ENCODE data around the gene WASF3.

The WASF3 gene

GRCh38 chr13:26549713-26550112 lies 7.8 kb upstream of the WASF3 start:
- TF ChIP-seq CTCF (IDR thresholded peaks at IDR 0.05; ENCODE audit: unreplicated experiment in 3 of 3): no peak
- Mint-ChIP-seq H3K27ac (no peak overlapping the region), H3K36me3 (ENCODE audit: low read depth) (no peaks in the 10 kb centered on the region), H3K4me1 (no peaks in the 10 kb centered on the region), H3K4me3 (no peak overlapping the region), H3K9me3 (no peaks in the 10 kb centered on the region), H3K27me3 (ENCODE audit: low read depth) (peaks cover 27% of the 10 kb centered on the region)

GRCh38 chr13:26551255-26551860 lies 6.1 kb upstream of the WASF3 start:
- Mint-ChIP-seq H3K36me3 (ENCODE audit: low read depth) (no peaks in the 10 kb centered on the region), H3K4me3 (no peak overlapping the region), H3K9me3 (no peaks in the 10 kb centered on the region), H3K4me1 (no peaks in the 10 kb centered on the region), H3K27ac (no peak overlapping the region), H3K27me3 (ENCODE audit: low read depth) (peaks cover 37% of the 10 kb centered on the region)
- no peak for TF ChIP-seq CTCF (IDR thresholded peaks at IDR 0.05; ENCODE audit: unreplicated experiment in 3 of 3)

- TF ChIP-seq CTCF (IDR thresholded peaks at IDR 0.05; ENCODE audit: unreplicated experiment in 3 of 3): no peak
- Mint-ChIP-seq H3K9me3 (no peaks in the 10 kb centered on the region), H3K4me3 (peak overlapping the region in 2 of 3 experiments; percentile 64 to 79)
Observed at GRCh38 chr13:26555413-26555812, 2.1 kb upstream of the WASF3 start.

GRCh38 chr13:26557051-26557392 lies 461 bp upstream of the WASF3 start:
- Mint-ChIP-seq H3K27me3 (ENCODE audit: low read depth) (peaks cover 22% of the 10 kb centered on the region), H3K27ac (peak overlapping the region in 2 of 3 experiments; percentile 4 to 12), H3K9me3 (no peaks in the 10 kb centered on the region), H3K36me3 (ENCODE audit: low read depth) (no peaks in the 10 kb centered on the region), H3K4me3 (peak overlapping the region; percentile 63 to 67 (median 66)), H3K4me1 (peaks cover 11% of the 10 kb centered on the region)
- TF ChIP-seq CTCF (IDR thresholded peaks at IDR 0.05; ENCODE audit: unreplicated experiment in 3 of 3): no peak

More at GRCh38 chr13:26555413-26555812, 2.1 kb upstream of the WASF3 start:
- Mint-ChIP-seq H3K27me3 (ENCODE audit: low read depth) (peaks cover 37% of the 10 kb centered on the region), H3K4me1 (peaks cover 11% of the 10 kb centered on the region), H3K36me3 (ENCODE audit: low read depth) (no peaks in the 10 kb centered on the region), H3K27ac (no peak overlapping the region)

GRCh38 chr13:26558074-26558805 lies 757 bp downstream of the WASF3 start:
- no peak for TF ChIP-seq CTCF (IDR thresholded peaks at IDR 0.05; ENCODE audit: unreplicated experiment in 3 of 3)
- Mint-ChIP-seq H3K9me3 (no peaks in the 10 kb centered on the region), H3K27me3 (ENCODE audit: low read depth) (peaks cover 15% of the 10 kb centered on the region), H3K36me3 (ENCODE audit: low read depth) (no peaks in the 10 kb centered on the region), H3K27ac (peak overlapping the region in 2 of 3 experiments; percentile 67 to 75), H3K4me1 (peaks cover 14% of the 10 kb centered on the region), H3K4me3 (peak overlapping the region; percentile 86 to 95 (median 90))

All from nephron (organoid).